ENCODE data around the gene PCIF1.
"Not testable (repeated sequence)": the region's sequence is repeated elsewhere in the genome, so short reads cannot be mapped to it uniquely, and the experiment has no call there.

DNA sequence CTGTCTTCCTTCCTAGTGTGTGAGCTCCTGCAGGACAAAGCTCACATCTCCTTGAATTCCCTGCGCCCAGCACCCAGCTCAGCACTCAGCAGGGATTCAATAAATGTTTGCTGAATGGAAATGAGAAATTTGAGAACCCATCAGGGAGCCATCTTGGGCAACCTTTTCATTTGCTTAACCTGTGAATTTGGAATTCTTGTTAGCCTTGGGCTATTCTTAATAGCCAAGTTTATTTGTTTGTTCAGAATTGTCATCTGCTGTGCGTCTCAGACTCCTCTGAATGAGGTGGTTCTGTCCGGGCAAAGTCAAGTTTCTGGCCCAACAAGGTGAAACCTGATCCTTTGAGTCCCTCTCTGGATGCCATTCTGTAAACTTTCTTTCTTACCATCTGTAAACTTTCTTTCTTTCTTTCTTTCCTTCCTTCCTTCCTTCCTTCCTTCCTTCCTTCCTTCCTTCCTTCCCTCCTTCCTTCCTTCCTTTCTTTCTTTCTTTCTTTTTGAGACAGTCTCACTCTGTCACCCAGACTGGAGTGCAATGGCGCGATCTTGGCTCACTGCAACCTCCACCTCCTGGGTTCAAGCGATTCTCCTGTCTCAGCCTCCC lies 61.1 kb downstream of the PCIF1 start:
- not testable (repeated sequence) for TF ChIP-seq POLR2A (IDR thresholded peaks at IDR 0.05; ENCODE audit: extremely low read depth, insufficient read length); MYC (IDR thresholded peaks at IDR 0.05; ENCODE audit: low read depth, low read length)
- TF ChIP-seq, protein P1, sequence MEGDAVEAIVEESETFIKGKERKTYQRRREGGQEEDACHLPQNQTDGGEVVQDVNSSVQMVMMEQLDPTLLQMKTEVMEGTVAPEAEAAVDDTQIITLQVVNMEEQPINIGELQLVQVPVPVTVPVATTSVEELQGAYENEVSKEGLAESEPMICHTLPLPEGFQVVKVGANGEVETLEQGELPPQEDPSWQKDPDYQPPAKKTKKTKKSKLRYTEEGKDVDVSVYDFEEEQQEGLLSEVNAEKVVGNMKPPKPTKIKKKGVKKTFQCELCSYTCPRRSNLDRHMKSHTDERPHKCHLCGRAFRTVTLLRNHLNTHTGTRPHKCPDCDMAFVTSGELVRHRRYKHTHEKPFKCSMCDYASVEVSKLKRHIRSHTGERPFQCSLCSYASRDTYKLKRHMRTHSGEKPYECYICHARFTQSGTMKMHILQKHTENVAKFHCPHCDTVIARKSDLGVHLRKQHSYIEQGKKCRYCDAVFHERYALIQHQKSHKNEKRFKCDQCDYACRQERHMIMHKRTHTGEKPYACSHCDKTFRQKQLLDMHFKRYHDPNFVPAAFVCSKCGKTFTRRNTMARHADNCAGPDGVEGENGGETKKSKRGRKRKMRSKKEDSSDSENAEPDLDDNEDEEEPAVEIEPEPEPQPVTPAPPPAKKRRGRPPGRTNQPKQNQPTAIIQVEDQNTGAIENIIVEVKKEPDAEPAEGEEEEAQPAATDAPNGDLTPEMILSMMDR (IDR thresholded peaks at IDR 0.05; ENCODE audit: low read depth, low read length) = not testable (repeated sequence)

Data from NB4 (cell line).